SIG-M5 treated with dmso at 0.1 percent for 504 hours (cell line): ENCODE measurements around the gene STK24.
"Not testable (repeated sequence)": the region's sequence is repeated elsewhere in the genome, so short reads cannot be mapped to it uniquely, and the experiment has no call there.

Experiments
- DNase-seq: peaks from one replicate; lab custom pipeline; 2025; ENCODE audit not compliant: unreplicated experiment; lab: John Stamatoyannopoulos, UW

STK24 gene

DNA sequence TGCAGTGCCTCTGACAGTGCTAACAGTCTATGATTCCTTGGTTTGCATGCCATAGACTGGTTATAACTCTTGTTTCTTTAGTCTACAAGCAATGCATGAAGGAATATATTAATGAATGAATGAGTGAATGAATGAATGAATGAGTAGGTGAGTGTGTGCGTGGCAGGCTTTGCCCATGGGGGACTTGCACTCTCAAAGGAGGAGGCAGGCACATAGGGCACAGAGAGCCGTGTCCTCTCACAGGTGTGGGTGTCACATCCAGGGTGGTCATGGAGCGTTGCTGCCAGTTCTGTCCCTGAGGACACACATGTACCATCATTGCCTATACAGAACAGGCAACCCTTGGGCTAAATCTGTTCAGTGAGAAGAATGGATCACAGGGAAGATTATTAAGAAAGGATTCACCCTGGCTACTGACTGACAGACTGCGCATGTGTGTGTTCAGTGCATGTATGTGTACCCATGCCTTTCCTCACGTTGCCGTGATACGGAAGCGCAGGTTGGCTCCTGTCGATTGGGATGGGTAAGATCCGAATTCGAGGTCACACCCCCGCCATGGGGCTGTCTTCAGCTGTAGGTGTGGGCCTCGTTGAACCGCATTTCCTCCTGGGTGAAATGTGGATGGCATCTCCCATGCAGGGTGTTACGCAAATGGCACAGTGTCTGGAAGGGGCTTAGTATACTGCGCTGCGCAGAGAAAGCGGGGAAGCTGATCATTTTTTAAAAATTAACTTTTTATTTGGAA, 161.4 kb downstream of the STK24 start:
- no peak for DNase-seq

DNA sequence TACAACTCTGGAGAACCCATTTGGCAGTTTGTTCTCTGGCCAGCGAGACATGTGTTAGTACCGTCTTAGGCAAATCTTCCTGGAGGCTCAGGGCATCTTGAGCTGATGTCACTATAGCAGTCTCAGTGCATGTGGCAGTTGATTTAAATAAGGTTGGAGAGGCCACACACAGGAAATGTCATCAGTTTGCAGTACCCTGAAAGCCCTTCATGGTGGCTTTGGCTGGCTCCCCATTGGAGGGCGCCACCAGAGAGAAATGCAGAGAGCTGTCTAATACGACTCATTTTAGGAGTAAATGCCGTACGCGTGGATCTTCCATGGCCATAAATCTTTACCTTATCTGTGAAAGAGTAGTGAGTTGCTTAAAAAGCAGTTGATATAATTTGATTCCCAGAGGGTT, 163.1 kb downstream of the STK24 start:
- DNase-seq, result no peak

DNA sequence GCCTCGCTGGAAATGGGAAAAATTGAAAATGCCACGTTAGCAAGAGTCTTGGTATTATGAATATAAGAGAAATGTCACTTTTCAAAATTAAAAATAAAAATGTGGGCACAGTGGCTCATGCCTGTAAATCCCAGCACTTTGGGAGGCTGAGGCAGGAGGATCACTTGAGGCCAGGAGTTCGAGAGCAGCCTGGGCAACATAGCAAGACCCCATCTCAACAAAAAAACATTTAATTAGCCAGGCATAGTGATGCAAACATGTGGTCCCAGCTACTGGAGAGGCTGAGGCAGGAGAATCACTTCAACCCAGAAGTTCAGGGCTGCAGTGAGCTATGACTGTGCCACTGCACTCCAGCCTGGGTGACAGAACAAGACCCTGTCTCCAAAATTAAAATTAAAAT, 163.6 kb downstream of the STK24 start:
- not testable (repeated sequence) for DNase-seq

DNA sequence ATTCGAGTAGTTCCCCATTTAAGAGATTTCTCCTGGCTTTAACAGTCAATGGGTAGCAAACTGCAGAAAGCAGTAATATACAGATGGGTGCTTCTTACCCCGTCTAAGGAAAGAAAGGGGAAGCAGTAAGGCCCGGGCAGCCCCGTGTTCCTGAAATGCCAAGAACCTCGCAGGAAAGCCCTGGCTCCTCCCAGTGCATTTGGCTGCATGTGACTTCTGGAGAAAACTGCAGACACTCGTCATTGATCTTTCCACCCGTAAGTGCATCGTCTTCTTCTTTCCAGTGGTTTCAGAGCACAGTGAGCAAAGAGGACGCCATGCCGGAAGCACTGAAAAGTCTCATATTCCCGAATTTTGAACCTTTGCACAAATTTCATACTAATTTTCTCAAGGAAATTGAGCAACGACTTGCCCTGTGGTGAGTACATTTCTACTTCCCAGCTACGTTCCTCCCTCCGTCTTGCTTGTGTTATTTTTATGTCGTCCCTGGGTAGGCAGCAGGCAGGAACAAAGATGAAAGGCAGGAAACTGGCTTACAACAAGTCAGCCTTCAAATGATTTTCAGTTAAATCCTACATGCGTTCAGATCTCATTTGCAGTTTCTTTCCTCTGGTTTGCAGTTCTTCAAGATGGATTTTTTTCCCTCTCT, 165.2 kb downstream of the STK24 start:
- no peak for DNase-seq

DNA sequence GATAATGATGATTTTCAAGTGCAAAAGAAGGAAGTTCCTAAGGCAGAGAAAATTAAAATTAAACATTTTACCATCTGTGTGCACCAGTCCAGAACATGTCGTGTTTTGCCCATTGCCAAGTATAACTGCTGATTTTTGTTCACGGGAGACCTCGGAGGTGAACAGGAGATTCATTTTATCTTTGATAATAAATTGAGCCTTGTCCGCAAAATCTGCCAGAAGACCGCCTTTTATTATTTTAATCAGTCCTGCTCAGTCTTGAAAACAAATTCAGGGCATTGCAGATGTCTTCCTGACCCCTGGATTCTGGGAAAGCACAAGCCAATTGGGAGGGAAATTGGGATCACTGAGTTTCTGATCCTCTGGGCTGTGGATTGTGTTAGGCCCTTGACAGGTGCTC, 165.9 kb downstream of the STK24 start:
- DNase-seq, result no peak

DNA sequence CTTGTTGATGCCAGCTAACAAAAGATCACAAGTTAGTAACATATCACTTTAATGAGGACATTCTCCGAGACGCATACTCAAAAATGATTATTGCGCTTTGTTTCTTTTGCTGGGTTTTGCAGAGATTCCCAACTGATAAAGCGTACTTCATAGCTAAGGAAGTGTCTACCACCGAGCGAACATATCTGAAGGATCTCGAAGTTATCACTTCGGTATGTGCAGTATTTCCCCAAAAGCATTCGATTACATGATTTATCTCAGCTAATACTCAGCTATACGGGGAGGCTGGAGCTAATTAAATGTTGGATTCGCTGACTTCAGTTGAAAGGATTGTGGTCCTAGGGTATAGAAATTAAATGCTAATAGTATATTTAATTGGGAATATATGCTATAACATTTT, 166.3 kb downstream of the STK24 start:
- DNase-seq, result no peak

DNA sequence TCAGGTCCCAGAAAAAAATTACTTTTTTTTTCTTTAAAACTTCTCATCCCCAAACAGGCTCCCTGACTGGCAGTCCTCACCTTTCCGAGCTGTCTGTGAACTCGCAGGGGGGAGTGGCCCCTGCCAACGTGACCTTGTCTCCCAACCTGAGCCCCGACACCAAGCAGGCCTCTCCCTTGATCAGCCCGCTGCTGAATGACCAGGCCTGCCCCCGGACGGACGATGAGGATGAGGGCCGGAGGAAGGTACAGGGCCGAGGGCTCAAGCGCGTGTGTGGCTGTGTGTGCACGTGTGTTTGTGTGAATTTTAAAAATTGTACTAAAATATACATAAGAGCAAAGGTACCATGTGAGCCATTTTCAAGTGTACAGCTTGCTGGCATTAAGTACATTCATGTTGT, 167.6 kb downstream of the STK24 start:
- no peak for DNase-seq

DNA sequence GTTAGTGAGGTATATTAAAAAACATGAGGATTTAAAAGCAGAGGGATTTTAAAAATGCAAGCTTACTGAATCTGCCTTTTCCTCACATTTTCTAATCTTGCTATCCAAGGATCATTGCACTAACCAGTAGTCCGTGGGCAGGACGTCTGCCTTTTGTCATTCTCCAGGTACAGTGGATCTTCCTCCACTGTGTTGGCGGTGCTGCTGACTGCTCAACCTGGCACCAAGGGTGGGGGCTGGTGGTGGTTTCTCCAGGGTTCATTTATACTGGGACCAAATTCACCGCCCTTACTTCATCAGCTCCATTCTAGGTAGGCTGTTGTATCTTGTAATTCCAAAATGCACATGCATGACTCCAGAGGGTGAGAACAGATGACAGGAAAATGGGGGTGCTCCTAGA, 169.3 kb downstream of the STK24 start:
- no peak for DNase-seq

DNA sequence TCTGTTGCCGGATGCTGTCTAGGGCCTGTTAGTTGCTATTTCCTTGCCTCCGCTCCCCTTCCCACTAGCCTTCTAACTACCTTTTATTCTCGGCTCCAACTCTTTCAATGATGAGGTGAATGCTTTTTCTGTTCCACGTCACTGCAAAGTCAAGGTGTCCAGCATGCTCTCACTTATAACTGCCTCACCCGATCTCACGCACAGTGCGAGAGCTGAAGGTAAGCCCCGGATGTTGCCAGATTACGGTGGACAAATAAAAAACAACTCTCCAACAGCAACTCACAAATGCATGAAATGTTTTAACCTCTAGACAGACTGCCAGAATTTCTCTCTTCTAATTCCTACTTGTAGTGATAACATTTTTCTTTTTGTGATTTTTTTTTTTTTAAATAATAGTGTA, 169.9 kb downstream of the STK24 start:
- no peak for DNase-seq

DNA sequence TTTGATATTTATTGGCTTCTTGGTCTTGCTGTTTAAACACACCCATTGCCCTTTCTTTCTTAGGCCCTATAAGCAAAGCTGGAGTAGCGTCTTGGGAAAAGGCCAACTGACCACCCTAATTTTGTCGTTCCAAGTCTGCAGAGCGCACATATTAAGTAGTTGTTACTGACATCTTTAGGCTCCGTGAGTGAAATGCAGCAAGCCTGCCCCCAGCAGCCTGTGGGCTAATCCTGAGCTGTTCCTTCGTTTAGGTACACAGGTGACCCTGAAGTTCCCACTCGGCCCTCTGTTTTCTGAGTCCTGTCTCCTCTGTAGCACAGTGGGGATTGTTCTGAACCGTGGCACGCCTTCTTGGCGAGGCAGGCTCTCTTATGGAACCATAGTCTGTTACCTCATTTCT, 170.5 kb downstream of the STK24 start:
- no peak for DNase-seq

DNA sequence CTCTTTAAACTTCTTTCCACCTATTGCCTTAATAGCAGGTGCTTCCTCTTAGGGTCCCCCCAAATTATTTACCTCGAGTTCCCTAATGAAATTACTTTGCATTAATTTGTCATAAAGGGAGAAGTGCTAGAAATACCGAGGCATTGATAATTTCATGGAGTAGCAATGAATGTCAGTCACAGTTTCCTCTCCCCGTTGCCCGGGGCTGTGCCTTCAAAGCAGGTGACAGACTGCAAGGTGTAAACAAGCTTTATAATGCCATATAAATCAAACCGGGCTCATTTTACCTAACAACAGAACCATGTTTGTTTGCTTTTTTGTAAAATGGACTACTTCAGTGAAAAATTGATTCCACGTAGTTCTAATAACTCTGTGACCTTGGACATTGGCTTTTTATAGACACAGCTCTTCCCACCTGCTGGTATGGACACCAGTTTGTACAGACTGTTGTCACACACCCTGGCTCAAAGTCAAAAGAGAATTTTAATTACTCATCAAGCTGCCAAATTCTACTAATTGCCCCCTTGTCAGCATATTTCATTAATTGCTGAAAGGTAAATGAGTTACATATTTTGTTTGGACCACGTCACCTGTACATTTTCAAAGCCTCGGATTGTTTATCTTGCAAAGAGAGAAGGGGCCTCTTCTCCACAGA, 171.1 kb downstream of the STK24 start:
- no peak for DNase-seq

DNA sequence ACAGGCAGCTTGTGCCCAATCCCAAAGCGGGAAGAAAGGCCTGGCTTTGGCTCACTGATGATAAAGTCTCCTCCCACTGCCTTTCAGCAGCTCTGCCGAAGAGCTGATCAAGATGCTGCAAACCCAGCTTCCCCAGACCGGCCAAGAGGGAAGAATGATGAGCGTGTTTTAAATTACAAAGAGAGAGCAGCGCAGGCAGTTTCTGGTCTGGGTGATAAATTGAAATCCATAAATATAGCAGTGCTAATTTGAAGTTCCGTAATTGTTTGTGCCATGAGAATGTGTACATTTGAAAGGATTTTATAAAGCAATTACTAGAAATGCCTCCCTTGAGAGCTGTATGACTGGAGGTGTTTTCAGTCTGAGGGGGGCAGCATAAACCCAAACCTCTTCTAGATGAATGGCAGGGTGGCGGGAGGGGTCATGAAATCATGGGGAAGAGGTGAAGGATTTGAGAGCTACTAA, 171.8 kb downstream of the STK24 start:
- DNase-seq, result no peak

DNA sequence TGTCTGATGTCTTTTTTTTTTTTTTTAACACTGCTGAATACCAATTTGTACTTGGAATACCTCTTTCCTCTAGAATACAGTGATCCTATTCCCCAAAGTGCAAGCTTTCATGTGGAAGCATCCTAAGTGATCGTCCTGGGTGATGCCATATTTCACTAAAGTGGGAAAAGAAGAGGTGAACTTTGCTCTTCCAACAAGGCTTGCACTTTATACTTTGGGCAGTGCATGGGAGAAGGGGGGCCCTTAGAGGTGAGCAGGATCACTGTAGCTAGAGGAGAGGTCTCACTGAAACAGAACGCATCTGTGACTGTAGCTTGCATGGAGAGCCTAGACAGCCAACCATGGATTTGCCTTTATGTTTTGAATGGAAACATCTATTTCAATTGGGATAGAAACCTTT, 173.8 kb downstream of the STK24 start:
- DNase-seq, result no peak

DNA sequence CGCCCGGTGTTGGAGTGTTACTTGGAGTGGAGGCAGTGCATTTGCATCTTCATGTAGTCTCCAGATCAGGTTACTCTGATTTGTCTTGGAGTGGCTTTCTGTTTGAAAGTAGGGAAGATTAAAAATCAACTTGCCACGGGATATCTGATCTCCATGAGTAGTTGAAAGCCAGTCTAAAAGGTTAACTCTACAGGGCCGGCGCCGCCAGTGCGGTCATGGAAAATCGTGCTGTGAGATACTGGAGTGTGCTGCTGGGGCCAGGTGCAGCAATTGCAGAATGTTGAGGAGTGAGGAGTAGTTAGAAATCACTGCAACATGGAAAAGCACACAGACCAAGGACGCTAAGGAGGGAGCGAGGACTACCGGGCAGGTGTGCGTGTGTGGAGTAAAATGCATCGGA, 175.0 kb downstream of the STK24 start:
- no peak for DNase-seq

DNA sequence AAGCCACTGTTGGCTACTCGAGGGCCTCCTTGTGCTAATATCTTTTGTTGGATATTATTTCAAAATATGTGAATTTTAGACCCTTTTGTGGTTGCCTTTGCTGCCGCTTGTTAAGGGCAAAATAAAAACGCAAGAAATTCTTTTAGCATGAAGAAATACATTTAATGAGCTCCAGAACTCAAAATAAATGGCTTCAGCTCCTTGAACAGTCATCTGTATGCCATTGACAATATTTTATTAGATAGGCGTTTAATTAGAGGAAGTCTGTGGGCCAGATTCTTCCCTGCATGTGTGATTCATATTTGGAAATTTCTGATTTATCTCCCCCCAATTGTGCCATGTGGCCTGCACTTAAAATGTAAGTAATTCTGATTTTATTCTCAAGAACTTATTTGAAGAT, 177.2 kb downstream of the STK24 start:
- DNase-seq, result no peak

DNA sequence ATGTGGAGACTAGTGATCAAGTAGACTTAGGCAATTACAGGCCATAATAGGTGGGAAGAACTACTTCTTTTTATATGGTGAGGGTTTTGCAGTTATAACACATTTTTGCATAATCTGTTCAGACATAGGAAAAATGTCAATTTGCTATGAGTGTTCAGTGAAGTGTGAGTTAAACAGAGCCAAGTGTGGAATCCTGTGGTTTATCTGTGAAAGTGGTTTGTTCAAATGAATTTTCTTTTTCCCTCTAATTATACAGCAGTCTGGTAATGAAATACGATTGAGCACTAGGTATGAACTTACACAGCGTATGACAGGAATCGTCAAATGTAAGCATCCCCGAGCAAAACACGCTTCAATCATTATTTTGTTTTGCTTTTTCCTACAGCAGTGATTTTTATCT, 178.3 kb downstream of the STK24 start:
- DNase-seq, result no peak

DNA sequence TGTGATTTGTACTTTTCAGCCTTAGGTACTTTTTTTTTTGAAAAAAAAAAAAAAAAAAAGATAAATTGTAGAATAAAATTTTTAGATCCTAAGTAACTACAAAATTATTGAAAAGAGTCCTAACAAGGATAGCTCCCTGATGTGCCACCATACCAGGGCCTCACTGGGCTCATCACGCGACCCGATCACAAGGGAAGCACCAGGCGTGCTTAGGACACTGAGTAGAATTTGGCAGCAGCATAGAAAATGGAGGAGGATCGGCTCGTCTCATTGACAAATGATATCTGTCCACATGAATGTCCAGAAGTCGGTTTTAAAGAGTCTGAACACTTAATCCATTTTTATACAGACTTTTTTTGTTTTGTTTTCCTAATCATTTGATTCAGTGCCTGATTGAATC, 179.0 kb downstream of the STK24 start:
- DNase-seq, result no peak

DNA sequence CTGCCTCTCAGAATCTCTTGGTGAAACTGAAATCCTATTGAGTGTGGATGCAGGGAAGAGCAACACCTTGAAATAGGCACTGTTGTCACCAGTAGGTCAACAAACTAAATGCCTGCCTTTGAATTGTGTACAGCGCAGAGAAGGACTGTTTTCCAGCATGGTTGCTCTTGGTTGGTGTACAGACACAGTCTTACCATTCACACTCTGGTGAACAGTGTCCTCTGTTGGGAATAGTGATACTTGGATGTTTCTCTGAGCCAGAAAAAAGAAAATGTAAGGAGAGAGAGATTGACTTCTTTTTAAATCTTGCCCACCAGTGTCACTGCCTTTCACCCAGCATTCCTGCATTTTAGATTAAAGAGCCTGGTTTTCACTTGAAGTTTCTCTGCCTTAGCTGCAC, 179.7 kb downstream of the STK24 start:
- no peak for DNase-seq

DNA sequence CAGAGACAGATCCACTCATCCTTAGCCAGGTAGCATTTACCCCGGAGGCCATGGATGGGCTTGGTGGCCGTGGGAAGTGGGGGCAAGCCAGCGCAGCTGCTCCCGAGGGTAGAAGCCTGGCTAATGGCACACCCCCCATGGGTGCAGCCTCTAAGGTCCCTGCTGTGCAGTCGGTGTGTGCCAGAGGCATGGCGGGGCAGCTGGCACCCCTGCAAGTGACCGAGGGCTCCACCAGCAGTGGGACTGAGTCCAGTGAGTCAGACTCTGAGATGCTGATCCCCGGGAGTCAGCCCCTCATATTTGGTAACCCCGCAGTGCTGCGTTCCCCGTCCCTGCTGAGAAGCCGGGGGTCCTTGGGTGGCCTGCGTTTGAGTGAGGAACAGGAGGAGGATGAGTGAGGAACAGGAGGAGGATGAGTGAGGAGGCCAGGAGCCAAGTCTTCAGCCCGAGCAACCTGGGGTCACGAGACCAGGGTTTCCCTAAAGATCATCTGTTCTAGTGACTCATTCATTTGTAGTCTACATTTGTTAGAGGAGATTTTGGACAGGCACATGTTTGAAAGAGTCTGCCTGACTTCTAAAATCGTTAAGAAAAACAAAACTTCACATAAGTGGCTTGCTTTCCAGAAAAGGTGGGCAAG, 180.7 kb downstream of the STK24 start:
- no peak for DNase-seq
